Measurements from ENCODE around the gene DCDC2C.
"Not testable (repeated sequence)": the region's sequence is repeated elsewhere in the genome, so short reads cannot be mapped to it uniquely, and the experiment has no call there.

The DCDC2C gene

GRCh38 chr2:3703236-3703756 lies at the start of gene DCDC2C:
Gene DCDC2C, plus strand, starts transcription at chr2:3703575. Its CDS starts 177 bp downstream, at chr2:3703752.
- no peak for DNase-seq (ENCODE audit: low read depth)

GRCh38 chr2:3654011-3654410 lies 49.4 kb upstream of the DCDC2C start:
- DNase-seq (ENCODE audit: low read depth) = no peak

- no peak for DNase-seq (ENCODE audit: low read depth)
These were observed 48.7 kb upstream of the DCDC2C start for GRCh38 chr2:3654531-3655225.

GRCh38 chr2:3655871-3656761 lies 47.3 kb upstream of the DCDC2C start:
- no peak for DNase-seq (ENCODE audit: low read depth)

- no peak for DNase-seq (ENCODE audit: low read depth)
These were observed 46.3 kb upstream of the DCDC2C start for GRCh38 chr2:3656762-3657721.

GRCh38 chr2:3657881-3658280 lies 45.5 kb upstream of the DCDC2C start, which contains the start of gene ALLC:
Gene ALLC, plus strand, starts transcription at chr2:3658200. Its CDS starts 12,958 bp downstream, at chr2:3671158.
- DNase-seq (ENCODE audit: low read depth) = no peak

GRCh38 chr2:3659447-3660432 lies 43.6 kb upstream of the DCDC2C start:
- DNase-seq (ENCODE audit: low read depth) = no peak

- DNase-seq (ENCODE audit: low read depth) = not testable (repeated sequence)
These were observed 42.7 kb upstream of the DCDC2C start for GRCh38 chr2:3660640-3661039.

GRCh38 chr2:3661149-3661660 lies 42.2 kb upstream of the DCDC2C start:
- DNase-seq (ENCODE audit: low read depth) = no peak

- DNase-seq (ENCODE audit: low read depth) = no peak
These were observed 41.1 kb upstream of the DCDC2C start for GRCh38 chr2:3662239-3662638.

GRCh38 chr2:3664118-3664517 lies 39.3 kb upstream of the DCDC2C start:
- no peak for DNase-seq (ENCODE audit: low read depth)

GRCh38 chr2:3664925-3665324 lies 38.5 kb upstream of the DCDC2C start:
- DNase-seq (ENCODE audit: low read depth) = no peak

GRCh38 chr2:3665886-3666612 lies 37.3 kb upstream of the DCDC2C start:
- DNase-seq (ENCODE audit: low read depth) = no peak

GRCh38 chr2:3666613-3666975 lies 36.8 kb upstream of the DCDC2C start:
- no peak for DNase-seq (ENCODE audit: low read depth)

GRCh38 chr2:3667151-3667631 lies 36.2 kb upstream of the DCDC2C start:
- DNase-seq (ENCODE audit: low read depth) = no peak

- no peak for DNase-seq (ENCODE audit: low read depth)
These were observed 33.7 kb upstream of the DCDC2C start for GRCh38 chr2:3669656-3670055.

- DNase-seq (ENCODE audit: low read depth) = no peak
These were observed 33.0 kb upstream of the DCDC2C start for GRCh38 chr2:3670376-3670775.

- no peak for DNase-seq (ENCODE audit: low read depth)
These were observed 32.4 kb upstream of the DCDC2C start for GRCh38 chr2:3670941-3671340.

- no peak for DNase-seq (ENCODE audit: low read depth)
These were observed 30.3 kb upstream of the DCDC2C start for GRCh38 chr2:3672861-3673678.

Data from stimulated activated CD8-positive, alpha-beta memory T cell treated with anti-CD3 and anti-CD28 coated beads, Interleukin-15, amount 100 ng/mL, for 24 hours (primary cell).